OCI-LY7 (cell line): ENCODE results near the gene SLC43A2.

ENCODE experiments used
- CTCF ChIP-seq: fragments of 200-600 bp; sonication (generic); conservative IDR thresholded peaks from 2 replicates; pipeline ENCODE4 v1.5.1; 2014; ENCODE audit warnings: mild to moderate bottlenecking, antibody characterized with exemption, low read length, moderate library complexity, mixed read lengths
- EZH2phosphoT487 ChIP-seq: fragments of 200-600 bp; sonication (generic); IDR thresholded peaks from 2 replicates; pipeline ENCODE4 v1.6.1; 2018; ENCODE audit warnings: low read depth, borderline replicate concordance, mild to moderate bottlenecking, mixed run types, antibody characterized with exemption, low read length, moderate library complexity, mixed read lengths

DNA sequence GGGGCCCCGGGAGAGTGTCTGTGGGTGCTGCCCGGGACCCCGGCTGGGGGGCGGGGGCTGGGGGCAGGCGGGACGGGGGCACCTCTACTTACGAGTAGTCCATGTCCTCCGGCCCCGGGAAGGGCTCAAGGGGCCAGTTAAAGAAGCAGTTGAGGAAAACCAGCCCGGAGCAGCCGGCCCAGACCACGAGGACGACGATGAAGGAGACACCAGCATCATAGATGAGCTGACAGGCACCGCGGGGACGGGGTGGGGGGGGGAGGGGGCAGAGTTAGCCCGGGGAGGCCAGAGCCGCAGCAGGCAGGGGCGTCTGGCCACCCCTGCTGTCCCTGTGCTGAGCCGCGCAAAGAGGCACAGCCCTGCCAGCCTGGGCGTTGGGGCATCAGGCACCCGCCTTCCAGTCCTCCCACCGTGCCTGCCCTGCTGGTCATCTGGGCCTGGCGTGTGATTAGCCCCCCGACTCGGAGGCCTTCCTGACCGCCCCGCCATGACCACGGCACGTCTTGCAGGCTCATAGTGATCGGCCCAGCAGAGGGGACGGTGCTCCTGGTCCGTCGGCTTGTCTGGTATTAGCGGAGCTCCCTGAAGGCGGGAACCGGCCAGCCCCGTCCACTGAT lies 37.1 kb downstream of the SLC43A2 start:
- TF ChIP-seq CTCF (no peak), EZH2phosphoT487 (no peak)
